Measurements from ENCODE around the gene KLHL6. TPM values are rescaled to one million over a fixed set of nuclear protein-coding genes. Genes with fewer than 3 reads are reported as not detected.

Gene KLHL6
- total RNA-seq, 1 experiment from 2014 or later, result not detected

DNA sequence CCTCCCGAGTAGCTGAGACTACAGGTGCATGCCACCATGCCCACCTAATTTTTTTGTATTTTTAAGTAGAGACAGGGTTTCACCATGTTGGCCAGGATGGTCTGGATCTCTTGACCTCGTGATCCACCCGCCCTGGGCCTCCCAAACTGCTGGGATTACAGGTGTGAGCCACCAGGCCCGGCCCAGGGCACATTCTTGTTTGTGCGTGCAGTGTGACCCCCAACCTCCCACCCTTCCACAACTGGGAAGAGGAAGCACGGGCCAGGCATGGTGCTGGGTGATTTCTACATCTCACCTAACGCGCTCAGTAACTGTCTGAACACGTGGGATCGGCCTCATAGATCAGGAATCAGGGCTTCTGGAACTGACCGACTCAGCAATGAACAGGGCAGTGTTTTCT lies 48.0 kb downstream of the KLHL6 start:
- no peak for DNase-seq (ENCODE audit: unreplicated experiment)
- ChIA-PET POLR2A (interaction anchor here (1.2 kb wide), 1 partner anchor 129 kb away, joined by 3 read pairs; no protein-coding TSS in a partner anchor), CTCF (no interaction called here)
- no peak overlapping the region for H3K27ac Mint-ChIP-seq (ENCODE audit: low read depth, unreplicated experiment)
- no TSS peak for BruUV-seq (replicated peaks)
- TF ChIP-seq, protein P1, sequence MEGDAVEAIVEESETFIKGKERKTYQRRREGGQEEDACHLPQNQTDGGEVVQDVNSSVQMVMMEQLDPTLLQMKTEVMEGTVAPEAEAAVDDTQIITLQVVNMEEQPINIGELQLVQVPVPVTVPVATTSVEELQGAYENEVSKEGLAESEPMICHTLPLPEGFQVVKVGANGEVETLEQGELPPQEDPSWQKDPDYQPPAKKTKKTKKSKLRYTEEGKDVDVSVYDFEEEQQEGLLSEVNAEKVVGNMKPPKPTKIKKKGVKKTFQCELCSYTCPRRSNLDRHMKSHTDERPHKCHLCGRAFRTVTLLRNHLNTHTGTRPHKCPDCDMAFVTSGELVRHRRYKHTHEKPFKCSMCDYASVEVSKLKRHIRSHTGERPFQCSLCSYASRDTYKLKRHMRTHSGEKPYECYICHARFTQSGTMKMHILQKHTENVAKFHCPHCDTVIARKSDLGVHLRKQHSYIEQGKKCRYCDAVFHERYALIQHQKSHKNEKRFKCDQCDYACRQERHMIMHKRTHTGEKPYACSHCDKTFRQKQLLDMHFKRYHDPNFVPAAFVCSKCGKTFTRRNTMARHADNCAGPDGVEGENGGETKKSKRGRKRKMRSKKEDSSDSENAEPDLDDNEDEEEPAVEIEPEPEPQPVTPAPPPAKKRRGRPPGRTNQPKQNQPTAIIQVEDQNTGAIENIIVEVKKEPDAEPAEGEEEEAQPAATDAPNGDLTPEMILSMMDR (IDR thresholded peaks at IDR 0.05; ENCODE audit: unreplicated experiment), result no peak
- H3K4me1 Mint-ChIP-seq (ENCODE audit: insufficient read depth, unreplicated experiment), result peaks cover 4% of the 10 kb centered on the region
- H3K4me3 Mint-ChIP-seq (ENCODE audit: unreplicated experiment), result no peak overlapping the region
- H3K9me3 Mint-ChIP-seq (ENCODE audit: unreplicated experiment), result no peaks in the 10 kb centered on the region
- intact Hi-C loops (cut with micrococcal nuclease), result loop anchor here (10.0 kb wide), 1 partner anchor 377 kb away; the partner anchor contains the start of gene PARL
- H3K36me3 Mint-ChIP-seq (ENCODE audit: insufficient read depth, unreplicated experiment), result no peaks in the 10 kb centered on the region
- no peaks in the 10 kb centered on the region for H3K27me3 Mint-ChIP-seq (ENCODE audit: insufficient read depth, unreplicated experiment)

DNA sequence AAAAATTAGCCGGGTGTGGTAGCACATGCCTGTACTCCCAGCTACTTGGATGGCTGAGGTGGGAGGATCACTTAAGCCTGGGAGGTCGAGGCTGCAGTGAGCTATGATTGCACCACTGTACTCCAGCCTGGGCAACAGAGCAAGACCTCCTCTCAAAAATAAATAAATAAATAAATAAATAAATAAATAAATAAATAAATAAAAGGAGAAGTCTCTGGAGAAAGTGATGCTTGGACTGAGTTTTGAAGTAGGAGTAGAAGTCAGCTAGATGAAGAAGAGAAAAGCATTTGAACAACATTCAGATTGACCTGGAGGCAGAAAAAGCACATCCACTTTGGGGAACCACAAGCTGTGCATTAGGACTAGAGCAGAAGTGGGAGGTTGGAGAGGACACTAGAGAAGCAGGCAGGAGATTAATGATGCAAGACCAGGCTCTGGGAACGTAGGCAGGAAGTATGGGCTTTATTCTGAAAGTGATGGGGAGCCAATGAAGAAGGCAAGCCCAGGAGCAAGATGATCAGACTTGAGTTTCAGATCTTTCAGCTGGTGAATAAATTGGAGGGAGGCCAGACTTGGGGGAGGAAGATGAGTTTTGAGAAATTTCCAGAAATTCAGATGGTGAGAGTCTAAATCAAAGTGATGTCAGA lies 48.7 kb downstream of the KLHL6 start:
- no peak overlapping the region for H3K4me3 Mint-ChIP-seq (ENCODE audit: unreplicated experiment)
- no peaks in the 10 kb centered on the region for H3K36me3 Mint-ChIP-seq (ENCODE audit: insufficient read depth, unreplicated experiment)

DNA sequence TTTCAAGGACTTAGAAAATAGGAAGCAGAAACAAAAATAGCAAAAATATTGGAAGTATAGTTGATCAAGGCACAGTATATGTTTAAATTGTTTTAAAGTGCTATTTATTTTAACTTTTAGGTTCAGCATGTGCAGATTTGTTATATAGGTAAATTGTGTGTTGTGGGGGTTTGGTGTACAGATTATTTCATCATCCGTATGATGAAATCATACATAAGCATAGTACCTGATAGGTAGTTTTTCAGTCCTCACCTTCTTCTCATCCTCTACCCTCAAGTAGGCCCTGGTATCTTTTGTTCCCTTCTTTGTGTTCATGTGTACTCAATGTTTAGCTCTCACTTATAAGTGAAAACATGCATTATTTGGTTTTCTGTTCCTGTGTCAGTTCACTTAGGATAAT lies 50.9 kb downstream of the KLHL6 start:
- Mint-ChIP-seq H3K36me3 (ENCODE audit: insufficient read depth, unreplicated experiment) (no peaks in the 10 kb centered on the region), H3K4me1 (ENCODE audit: insufficient read depth, unreplicated experiment) (peaks cover 4% of the 10 kb centered on the region), H3K4me3 (ENCODE audit: unreplicated experiment) (no peak overlapping the region), H3K27me3 (ENCODE audit: insufficient read depth, unreplicated experiment) (no peaks in the 10 kb centered on the region), H3K27ac (ENCODE audit: low read depth, unreplicated experiment) (no peak overlapping the region), H3K9me3 (ENCODE audit: unreplicated experiment) (no peaks in the 10 kb centered on the region)
- CTCF ChIA-PET, result interaction anchor here (0.6 to 3.3 kb wide), 3 partner anchors 35 to 263 kb away, joined by 3 to 11 read pairs (median 7); no protein-coding TSS in a partner anchor
- POLR2A ChIA-PET, result no interaction called here
- TF ChIP-seq, protein P1 (IDR thresholded peaks at IDR 0.05; ENCODE audit: unreplicated experiment), result no peak
- intact Hi-C loops (cut with micrococcal nuclease), result loop anchor here (5.0 to 10.0 kb wide), 2 partner anchors 193 to 380 kb away; partner anchors contain the start of genes PARL and YEATS2
- DNase-seq (ENCODE audit: unreplicated experiment), result no peak
- no TSS peak for BruUV-seq (replicated peaks)

More for the DNA sequence above, 48.7 kb downstream of the KLHL6 start:
- intact Hi-C loops (cut with micrococcal nuclease), result loop anchor here (10.0 kb wide), 1 partner anchor 378 kb away; the partner anchor contains the start of gene PARL
- H3K4me1 Mint-ChIP-seq (ENCODE audit: insufficient read depth, unreplicated experiment), result peaks cover 4% of the 10 kb centered on the region
- DNase-seq (ENCODE audit: unreplicated experiment), result no peak
- H3K27ac Mint-ChIP-seq (ENCODE audit: low read depth, unreplicated experiment), result no peak overlapping the region
- POLR2A ChIA-PET, result interaction anchor here (0.6 to 1.2 kb wide), 3 partner anchors 17 to 154 kb away, joined by 3 to 4 read pairs (median 3); no protein-coding TSS in a partner anchor
- no TSS peak for BruUV-seq (replicated peaks)
- no peaks in the 10 kb centered on the region for H3K9me3 Mint-ChIP-seq (ENCODE audit: unreplicated experiment)
- TF ChIP-seq, protein P1 (IDR thresholded peaks at IDR 0.05; ENCODE audit: unreplicated experiment), result no peak
- no peaks in the 10 kb centered on the region for H3K27me3 Mint-ChIP-seq (ENCODE audit: insufficient read depth, unreplicated experiment)
- CTCF ChIA-PET, result interaction anchor here (0.6 to 1.5 kb wide), 4 partner anchors 31 to 1034 kb away, joined by 3 to 8 read pairs (median 4); no protein-coding TSS in a partner anchor

DNA sequence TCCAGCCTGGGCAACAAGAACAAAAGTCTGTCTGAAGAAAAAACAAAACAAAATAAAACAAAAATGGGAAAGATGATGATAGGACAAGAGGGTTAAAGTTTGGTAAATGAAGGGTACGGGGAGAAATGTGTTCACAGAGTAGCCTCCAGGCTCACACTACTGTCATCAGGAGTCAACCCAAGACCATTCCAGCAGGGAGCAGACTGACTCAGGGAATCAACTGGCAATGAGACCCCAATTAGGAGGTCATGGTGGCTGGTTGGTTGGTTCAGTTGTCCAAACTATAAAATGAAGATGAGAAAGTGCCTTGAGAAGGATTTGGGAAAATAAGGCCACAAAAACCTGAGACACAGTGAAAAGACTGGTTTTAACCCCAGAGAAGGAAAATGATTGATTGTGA lies 51.8 kb downstream of the KLHL6 start:
- H3K4me1 Mint-ChIP-seq (ENCODE audit: insufficient read depth, unreplicated experiment), result peaks cover 4% of the 10 kb centered on the region
- no peak for DNase-seq (ENCODE audit: unreplicated experiment)
- ChIA-PET POLR2A (no interaction called here), CTCF (interaction anchor here (0.9 to 3.3 kb wide), 2 partner anchors 34 to 264 kb away, joined by 7 to 11 read pairs; no protein-coding TSS in a partner anchor)
- H3K4me3 Mint-ChIP-seq (ENCODE audit: unreplicated experiment), result no peak overlapping the region
- H3K27ac Mint-ChIP-seq (ENCODE audit: low read depth, unreplicated experiment), result no peak overlapping the region
- no peaks in the 10 kb centered on the region for H3K36me3 Mint-ChIP-seq (ENCODE audit: insufficient read depth, unreplicated experiment)
- BruUV-seq (replicated peaks), result no TSS peak
- intact Hi-C loops (cut with micrococcal nuclease), result loop anchor here (5.0 to 10.0 kb wide), 2 partner anchors 194 to 381 kb away; partner anchors contain the start of genes PARL and YEATS2
- no peaks in the 10 kb centered on the region for H3K27me3 Mint-ChIP-seq (ENCODE audit: insufficient read depth, unreplicated experiment)
- no peaks in the 10 kb centered on the region for H3K9me3 Mint-ChIP-seq (ENCODE audit: unreplicated experiment)
- TF ChIP-seq, protein P1 (IDR thresholded peaks at IDR 0.05; ENCODE audit: unreplicated experiment), result no peak
